ENCODE data around the gene COL6A5.
"Not testable (repeated sequence)": the region's sequence is repeated elsewhere in the genome, so short reads cannot be mapped to it uniquely, and the experiment has no call there.

Gene COL6A5

GRCh38 chr3:130389743-130390478 lies 44.4 kb downstream of the COL6A5 start:
- no peak for DNase-seq

- no peak for DNase-seq
Measured at GRCh38 chr3:130392266-130392665, 46.8 kb downstream of the COL6A5 start.

DNA sequence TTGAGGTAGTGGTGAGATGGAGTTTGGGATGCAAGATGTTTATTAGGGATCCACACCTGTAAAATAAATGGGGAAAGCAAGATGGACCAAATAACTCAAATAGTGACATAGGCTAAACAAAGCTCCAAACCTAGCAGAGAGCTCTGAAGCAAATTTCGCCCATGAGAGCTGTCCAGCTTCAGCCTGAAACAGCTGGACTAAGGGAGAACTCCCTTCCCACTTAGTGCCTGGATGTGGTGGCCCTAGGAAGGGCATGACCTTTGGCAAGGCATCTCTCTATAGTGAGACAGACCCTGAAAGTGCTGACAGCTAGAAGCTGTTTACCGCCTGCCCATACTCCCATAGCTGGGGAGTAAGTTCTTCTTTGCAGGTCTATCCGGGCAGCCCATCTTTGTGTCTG lies 48.1 kb downstream of the COL6A5 start:
- no peak for DNase-seq

DNA sequence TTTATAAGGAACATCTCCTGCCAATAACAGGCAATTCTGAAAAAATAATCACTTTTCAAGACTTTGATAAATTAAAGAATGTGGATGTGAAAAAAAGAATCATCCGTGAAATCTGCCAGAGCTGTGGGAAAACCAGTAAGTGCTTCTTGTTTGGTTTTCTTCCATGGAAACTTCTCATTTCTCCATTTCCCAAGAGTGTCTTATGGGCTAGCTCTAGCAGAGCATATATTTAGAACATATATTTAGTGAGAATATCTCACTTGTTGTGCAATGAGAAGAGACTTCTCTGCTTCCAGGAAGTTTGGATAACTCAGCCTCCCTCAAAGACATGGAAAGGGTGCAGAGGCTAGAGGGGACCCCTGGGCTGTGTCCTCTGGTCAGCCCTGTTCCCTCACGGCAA lies 49.9 kb downstream of the COL6A5 start:
- no peak for DNase-seq

DNA sequence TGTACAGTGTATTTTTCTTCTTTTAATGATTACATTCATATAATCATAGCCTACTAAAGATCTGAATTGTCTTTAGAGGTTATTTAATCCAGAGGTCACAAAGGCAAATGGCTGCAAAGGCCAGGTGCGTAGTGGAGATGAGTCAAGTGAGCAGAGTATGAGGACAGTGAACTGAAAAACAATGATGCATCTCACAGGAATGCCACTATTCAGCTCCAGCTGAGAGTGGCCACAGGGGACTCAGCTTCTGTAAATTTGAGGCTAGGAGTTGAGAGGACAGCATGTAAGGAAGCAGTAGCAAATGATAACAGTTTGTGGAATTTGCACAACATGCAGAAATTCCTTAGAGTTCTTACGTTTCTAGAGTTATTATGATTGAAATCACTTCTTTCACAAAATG lies 50.4 kb downstream of the COL6A5 start:
- DNase-seq, result no peak

DNA sequence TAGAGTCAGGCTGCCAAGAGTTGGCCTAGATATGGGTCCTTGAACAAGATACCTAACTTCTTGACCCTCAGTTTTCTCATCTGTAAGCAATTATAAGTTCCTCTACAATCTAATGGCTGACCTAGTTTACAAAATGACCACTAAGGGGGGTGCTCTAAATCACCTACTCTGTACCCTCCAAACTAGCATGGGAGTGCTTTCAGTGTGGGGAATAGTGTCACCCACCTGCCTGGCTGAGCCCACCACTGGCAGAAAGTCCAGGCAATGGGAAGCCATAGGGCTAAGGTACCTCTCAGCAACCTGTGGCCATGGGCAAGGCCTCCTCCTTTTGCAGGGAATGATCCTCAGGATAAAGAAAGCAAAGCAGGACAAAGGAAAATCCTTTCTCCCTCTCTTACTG lies 58.9 kb downstream of the COL6A5 start:
- no peak for DNase-seq

DNA sequence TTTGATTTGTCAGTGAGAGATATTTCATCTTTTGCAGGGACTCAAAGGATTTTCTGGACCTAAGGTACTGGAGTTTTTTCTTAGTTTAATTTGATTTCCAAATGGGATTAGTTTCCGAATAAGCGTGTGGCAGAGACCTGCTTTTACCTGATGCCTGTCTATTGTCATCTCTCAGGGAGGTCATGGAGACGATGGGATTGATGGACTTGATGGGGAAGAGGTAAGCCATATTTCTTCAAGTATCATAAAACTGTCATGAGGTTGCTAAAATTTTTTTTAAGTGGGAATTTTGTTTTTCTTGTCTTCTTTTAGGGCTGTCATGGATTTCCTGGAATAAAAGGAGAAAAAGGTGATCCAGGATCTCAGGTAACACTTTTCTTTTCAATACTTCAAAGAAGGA lies 60.5 kb downstream of the COL6A5 start:
- DNase-seq, result no peak

GRCh38 chr3:130408253-130408652 lies 62.8 kb downstream of the COL6A5 start:
- not testable (repeated sequence) for DNase-seq

DNA sequence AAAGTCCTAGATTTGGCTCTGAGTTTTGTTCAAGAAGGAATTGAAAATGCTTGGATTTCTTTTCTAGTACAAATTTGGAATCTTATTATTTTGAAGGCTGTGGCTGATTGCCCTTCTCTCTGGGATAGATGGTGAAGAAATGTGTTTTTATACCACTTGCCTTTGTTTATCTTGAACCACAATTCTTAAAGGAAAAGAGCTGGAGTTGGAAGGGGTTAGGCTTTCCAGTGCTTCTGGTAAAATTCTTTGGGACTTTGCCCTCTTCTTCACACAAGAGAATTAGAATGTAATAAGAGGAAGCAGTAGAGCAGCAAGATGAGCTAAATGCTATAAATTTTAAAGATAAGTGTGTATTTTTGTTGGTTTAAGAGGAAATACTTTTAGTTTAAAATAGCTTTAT lies 65.8 kb downstream of the COL6A5 start:
- DNase-seq, result no peak

- DNase-seq, result no peak
Measured at GRCh38 chr3:130412991-130413560, 67.6 kb downstream of the COL6A5 start.

DNA sequence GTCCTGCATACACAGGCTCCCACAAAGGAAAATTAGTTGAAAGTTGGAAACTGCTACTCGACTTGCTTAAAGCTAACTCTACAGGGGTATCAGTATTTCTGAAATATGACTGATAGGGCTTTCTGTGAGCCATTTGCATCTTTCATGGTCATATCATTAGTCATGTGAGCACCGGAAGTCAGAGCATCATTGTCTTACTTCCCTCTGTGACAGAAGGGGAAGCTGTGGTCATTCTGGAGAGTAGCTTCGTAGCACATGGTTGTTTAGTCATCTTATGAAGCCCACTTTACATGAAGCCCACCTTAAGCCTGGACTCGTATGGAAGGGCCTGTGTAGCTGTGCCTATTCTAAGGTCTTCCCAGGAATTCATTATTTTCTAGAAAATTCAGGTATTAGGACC lies 69.0 kb downstream of the COL6A5 start:
- DNase-seq, result no peak

DNA sequence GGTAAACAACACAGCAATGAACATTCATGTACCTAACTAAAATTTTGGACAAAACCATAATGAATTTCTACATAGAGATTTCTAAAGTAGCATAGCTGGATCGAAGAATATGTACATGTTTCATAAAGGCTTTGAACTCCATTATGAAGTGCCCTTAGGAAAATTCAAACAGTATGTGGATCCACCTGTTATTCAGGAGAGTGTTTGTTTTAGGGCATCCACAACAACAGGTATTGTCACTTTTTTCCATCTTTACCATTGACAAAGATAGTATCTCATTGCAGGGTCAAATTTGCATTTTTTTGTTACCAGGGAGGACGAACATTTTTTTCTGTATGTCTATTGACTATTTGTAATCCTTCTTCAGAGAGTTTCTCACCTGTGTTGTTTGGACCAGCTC lies 75.0 kb downstream of the COL6A5 start:
- DNase-seq, result no peak

DNA sequence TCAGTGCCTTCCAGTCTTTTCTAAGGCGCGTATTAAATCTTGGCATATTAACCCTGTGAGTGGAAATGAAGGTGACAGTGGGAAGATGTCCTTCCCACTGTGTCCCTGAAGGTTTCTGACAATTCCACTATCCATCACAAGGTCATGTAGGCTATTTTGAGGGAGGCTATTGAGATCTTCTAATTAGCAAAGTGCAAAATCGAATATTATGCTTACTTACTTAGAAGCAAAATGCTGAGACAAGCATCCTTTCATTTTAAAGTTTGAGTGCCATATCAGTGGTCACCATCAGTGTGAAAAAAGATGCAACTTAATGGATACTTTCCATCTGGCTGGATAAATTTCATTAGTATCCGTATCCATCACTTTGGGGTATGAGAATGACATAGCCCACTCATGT lies 77.6 kb downstream of the COL6A5 start:
- DNase-seq, result no peak

- no peak for DNase-seq
Measured at GRCh38 chr3:130424837-130425236, 79.4 kb downstream of the COL6A5 start.

GRCh38 chr3:130425484-130425883 lies 80.0 kb downstream of the COL6A5 start:
- DNase-seq, result no peak

GRCh38 chr3:130426206-130426605 lies 80.7 kb downstream of the COL6A5 start:
- no peak for DNase-seq

- no peak for DNase-seq
Measured at GRCh38 chr3:130428871-130429712, 83.6 kb downstream of the COL6A5 start.

DNA sequence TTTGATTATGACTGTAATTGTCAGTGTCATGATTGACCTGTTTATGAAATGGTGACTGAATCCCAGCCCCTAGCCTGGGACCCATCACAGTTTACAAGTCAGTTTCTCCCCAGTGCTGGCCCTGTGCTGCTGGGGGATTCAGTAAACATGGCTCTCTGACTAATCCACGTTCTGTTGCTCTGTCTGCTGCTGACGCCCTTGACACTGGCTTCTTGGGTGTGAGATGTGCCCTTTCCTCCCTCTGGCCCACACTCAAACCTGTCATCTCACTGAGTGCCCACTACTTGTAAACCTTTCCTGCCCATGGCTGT lies 84.2 kb downstream of the COL6A5 start:
- DNase-seq, result no peak

- DNase-seq, result no peak
Measured at GRCh38 chr3:130430266-130430665, 84.8 kb downstream of the COL6A5 start.

GRCh38 chr3:130432086-130432485 lies 86.6 kb downstream of the COL6A5 start:
- not testable (repeated sequence) for DNase-seq

DNA sequence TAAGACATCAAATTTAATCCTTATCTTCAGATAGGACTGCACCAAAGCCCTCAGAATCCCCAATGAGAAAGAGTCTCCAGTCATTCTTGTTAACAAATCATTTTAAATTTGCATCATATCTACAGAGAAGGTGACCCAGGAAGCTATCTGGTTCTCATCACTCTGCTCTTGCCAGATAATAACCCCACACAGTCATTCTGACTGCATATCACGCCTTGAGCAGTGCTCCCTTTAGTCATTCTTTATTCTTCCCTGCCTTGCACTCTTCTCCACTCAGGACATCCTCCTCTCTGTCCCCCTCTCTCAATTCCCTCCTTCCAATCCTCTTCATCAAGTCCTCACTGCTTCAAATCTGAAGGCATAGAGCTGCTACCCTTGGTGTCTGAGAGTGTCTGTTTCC lies 87.8 kb downstream of the COL6A5 start:
- no peak for DNase-seq

- DNase-seq, result no peak
Measured at GRCh38 chr3:130442284-130442683, 96.8 kb downstream of the COL6A5 start.

- DNase-seq, result not testable (repeated sequence)
Measured at GRCh38 chr3:130446840-130447239, 101.4 kb downstream of the COL6A5 start.

GRCh38 chr3:130448155-130448554 lies 102.7 kb downstream of the COL6A5 start:
- not testable (repeated sequence) for DNase-seq

Data from CD4-positive, alpha-beta T cell treated with Interferon alpha-2 for 1 hour (primary cell).